Raji (cell line): Measurements from ENCODE around the gene NHLRC4.

Source experiments
- POLR2A ChIP-seq: IDR thresholded peaks from 2 replicates; pipeline ENCODE4 v1.6.1; 2011; ENCODE audit warnings: low read depth, low read length, control low read depth; ENCODE audit not compliant: insufficient read depth

The NHLRC4 gene

DNA sequence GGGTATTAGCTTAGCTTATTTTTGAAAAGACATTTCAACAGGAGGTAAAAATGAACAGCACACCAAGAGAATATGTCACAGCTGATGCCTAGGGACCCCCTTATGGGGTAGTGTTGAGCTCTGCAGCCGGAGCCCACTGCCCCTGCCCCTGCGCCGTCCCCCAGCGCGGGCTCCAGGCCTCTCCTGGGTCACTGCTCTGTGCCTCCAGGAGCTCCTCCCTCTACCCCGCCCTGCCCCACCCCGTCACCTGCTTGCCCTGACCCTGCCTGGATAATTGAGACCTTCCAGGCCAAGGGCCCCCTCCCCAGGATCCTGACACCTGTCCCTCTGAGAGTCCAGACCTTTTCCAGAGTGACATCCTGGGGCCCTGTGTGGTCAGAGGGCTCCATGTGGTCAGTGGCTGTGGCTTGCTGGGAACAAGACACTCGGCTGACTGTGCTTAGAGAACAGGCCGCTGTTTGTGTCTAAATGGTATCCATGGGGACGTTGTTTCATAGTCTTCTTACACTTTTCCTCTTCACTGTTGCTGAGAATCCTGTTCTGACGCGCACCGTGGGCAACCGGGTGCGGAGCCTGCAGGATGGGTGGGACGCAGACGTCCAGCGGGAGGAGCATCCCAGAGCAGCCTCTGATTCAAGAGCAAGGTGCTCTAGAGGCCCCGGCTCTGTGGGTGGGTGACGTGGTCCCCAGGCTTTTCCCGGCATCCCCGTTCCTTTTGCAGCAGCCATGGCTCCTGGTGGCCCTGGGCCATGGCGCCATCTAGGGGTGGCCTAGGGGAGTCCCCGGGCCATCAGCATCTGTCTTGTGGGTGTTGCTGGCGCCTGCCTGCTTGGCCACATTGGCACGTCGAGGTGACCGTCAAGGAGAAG is 43.9 kb downstream of the NHLRC4 start:
- no peak for TF ChIP-seq POLR2A

DNA sequence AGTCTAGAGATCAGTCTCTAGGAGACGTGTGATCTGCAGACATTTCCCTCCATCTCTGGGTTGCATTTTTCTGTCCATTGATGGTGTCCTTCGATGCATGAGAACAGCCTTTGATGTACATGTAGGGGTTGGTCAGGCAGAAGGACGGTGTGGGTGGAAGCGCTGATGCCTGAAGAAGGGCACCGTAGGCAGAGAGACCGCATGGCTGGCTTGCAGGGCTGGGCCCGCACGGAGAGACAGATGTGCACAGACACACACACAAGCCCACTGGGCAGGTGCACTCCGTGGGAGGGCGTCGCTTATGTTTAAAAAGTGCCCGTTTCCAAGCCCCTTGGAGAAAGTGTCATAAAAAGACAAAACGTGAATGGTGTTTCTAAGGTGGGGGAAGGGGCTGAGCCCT is 48.3 kb downstream of the NHLRC4 start:
- TF ChIP-seq POLR2A, result no peak

- no peak for TF ChIP-seq POLR2A
Measured at GRCh38 chr16:616733-617586, 50.2 kb downstream of the NHLRC4 start.

DNA sequence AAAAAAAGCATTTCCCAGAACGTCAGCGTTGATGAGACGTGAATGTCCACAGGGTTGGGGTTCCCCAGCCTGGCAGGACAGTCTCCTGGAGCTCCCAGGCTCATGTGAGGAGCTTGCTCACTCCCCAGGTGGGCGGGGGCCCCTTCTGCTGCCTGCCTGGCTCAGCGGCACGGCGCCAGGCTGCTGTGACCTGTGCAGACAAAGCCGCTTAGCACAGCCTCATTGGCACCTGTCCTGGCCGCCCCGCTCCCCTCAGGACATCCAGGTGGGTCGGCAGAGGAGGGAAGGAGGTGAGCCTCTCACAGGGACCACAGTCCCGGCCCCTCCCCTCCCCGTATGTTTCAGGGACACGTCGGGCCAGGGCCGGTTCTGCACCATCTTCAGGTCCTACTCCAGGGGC is 51.0 kb downstream of the NHLRC4 start:
- TF ChIP-seq POLR2A, result no peak
